NCI-H146 treated with DMSO at 0.1 percent for 48 hours (cell line): ENCODE measurements around the gene NT5M.

Experiments used
- DNase-seq: peaks from one replicate; lab custom pipeline; 2025; ENCODE audit not compliant: unreplicated experiment; lab: John Stamatoyannopoulos, UW

NT5M gene

DNA sequence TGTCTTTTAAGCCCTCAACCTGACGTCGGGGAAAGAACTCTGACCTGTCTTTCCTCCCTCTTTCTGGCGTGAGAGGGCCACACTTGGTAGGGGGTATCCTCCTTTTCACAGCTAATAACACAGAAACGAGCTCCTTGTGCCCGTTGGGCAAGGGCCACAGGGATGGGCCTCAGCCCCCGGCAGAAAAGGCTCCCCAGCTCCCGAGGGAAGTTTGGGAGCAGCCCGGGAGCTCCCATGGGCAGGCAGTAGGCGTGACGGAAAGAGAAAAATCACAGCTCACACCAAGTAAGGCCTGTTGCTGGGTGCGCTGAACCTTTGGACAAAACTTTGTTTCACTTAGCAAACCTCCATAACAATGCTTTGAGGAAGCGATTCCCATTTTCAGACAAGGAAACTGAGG lies 90.8 kb downstream of the NT5M start:
- no peak for DNase-seq

DNA sequence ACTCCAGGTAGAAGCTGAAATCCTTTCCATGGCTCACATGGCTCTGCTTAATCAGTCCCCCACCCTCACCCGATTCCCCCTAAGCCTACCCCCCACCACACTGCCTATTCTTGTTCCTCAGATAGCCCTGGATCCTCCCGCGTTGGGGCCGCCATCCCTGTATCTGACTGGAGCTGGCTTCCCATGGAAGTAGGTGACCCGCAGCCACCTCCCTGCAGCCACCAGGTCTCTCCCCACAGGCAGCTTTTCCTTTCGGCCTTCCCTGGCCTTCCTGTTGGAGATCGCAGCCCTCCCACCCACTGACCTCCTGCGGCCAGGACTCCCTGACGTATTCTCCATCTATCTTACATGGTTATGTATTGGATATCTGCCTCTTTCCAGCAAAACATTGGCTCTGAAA lies 91.3 kb downstream of the NT5M start:
- no peak for DNase-seq

DNA sequence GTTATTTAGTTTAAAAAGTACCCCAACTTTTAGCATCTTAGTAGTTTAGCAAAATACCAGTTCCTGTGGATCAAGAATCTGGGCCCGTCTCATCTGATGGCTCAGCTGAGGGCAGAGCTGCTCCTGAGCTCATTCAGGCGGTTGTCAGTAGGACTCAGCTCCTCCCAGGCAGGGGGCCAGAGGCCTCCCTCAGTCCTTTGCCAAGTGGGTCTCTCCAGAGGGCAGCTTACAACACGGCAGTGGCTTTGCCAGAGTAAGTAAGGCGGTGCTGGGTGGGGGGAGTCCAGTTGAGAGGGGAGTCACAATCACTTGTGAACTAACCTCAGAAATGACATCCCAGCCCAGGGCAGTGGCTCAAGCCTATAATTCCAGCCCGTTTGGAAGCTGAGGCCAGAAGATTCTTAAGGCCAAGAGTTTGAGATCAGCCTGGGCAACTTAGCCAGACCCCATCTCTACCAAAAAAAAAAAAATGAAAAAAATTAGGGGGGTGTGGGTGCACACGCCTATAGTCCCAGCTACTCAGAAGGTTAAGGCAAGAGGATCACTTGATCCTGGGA lies 92.2 kb downstream of the NT5M start:
- no peak for DNase-seq

DNA sequence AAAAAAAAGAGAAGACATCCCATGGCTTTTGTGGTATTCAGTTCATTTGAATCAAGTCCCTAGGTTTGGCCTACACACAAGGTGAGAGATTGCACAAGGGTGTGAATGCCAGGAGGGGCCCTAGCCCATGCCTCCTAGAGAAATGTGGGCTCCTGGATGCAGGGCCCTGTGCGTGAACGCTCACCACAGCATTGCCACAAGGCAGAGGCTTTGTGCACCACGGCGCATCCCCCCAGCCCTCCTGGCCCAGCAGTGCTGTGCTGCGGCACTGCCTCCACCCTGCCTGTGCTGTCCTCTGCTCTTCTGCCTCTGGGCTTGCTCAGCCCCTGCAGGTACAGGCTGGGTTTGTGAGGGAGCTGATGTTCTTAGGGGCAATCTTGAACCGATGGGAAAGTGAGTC lies 92.7 kb downstream of the NT5M start:
- no peak for DNase-seq
